Immature natural killer cell (primary cell): Measurements from ENCODE around the gene ANGEL2. TPM values are rescaled to one million over a fixed set of nuclear protein-coding genes. Genes with fewer than 3 reads are reported as not detected.

Source experiments
- DNase-seq, 3 donors: peaks; one replicate each; pipeline ENCODE4 v3.0.0; 2022; ENCODE audit warnings: mixed read lengths in 1 of 3
- H3K27ac Mint-ChIP-seq, 6 donors: one replicate each; pipeline ENCODE4 v1.8.0; 2020; ENCODE audit warnings: mixed read lengths in 6 of 6, mild to moderate bottlenecking in 5 of 6, inconsistent platforms in 4 of 6, moderate library complexity in 3 of 6
- H3K27me3 Mint-ChIP-seq, 3 donors: one replicate each; pipeline ENCODE4 v1.8.0; 2020 to 2021; ENCODE audit warnings: low read depth in 3 of 3, mild to moderate bottlenecking in 3 of 3, mixed read lengths in 3 of 3, moderate library complexity in 3 of 3, inconsistent platforms in 1 of 3
- H3K36me3 Mint-ChIP-seq, 3 donors: one replicate each; pipeline ENCODE4 v1.8.0; 2020; ENCODE audit warnings: mixed read lengths in 3 of 3, inconsistent platforms in 2 of 3, mild to moderate bottlenecking in 2 of 3
- H3K4me1 Mint-ChIP-seq, 2 donors: one replicate each; pipeline ENCODE4 v1.8.0; 2020; ENCODE audit warnings: inconsistent platforms in 2 of 2, mild to moderate bottlenecking in 2 of 2, mixed read lengths in 2 of 2, moderate library complexity in 1 of 2
- H3K4me3 Mint-ChIP-seq, 5 donors: one replicate each; pipeline ENCODE4 v1.8.0; 2020; ENCODE audit warnings: mild to moderate bottlenecking in 5 of 5, mixed read lengths in 5 of 5, inconsistent platforms in 3 of 5, moderate library complexity in 3 of 5
- H3K9me3 Mint-ChIP-seq, 6 donors: one replicate each; pipeline ENCODE4 v1.8.0; 2020; ENCODE audit warnings: mild to moderate bottlenecking in 6 of 6, mixed read lengths in 6 of 6, inconsistent platforms in 4 of 6, moderate library complexity in 3 of 6
- polyA plus RNA-seq, 3 donors: library from polyadenylated mRNA; unstranded; fragments of 300-500 nt; fragmentation: Illumina TruSeq; gene quantifications; one replicate each; pipeline ENCODE4 v1.2.3, GENCODE V29; 2021

Gene ANGEL2
- polyA plus RNA-seq, 3 donors from 2014 or later, result 21.1 to 34.8 (median 22.8) TPM

GRCh38 chr1:212949771-212950170, 65.9 kb downstream of the ANGEL2 start:
- Mint-ChIP-seq H3K27ac (no peak overlapping the region), H3K4me1 (peaks cover 11 to 13% of the 10 kb centered on the region in 2 donors), H3K4me3 (peak overlapping the region; percentile 73 to 80 (median 75)), H3K9me3 (peaks cover 0 to 2% (median 0%) of the 10 kb centered on the region in 6 donors), H3K27me3 (peaks cover 10 to 26% (median 15%) of the 10 kb centered on the region in 3 donors), H3K36me3 (no peaks in the 10 kb centered on the region)
- no peak for DNase-seq

- H3K4me1 Mint-ChIP-seq, result peaks cover 11 to 13% of the 10 kb centered on the region in 2 donors
- no peak overlapping the region for H3K4me3 Mint-ChIP-seq
- no peak overlapping the region for H3K27ac Mint-ChIP-seq
Observed at GRCh38 chr1:212946872-212947271, 68.8 kb downstream of the ANGEL2 start.

GRCh38 chr1:212945463-212946160, 70.1 kb downstream of the ANGEL2 start:
- H3K4me3 Mint-ChIP-seq, result no peak overlapping the region

More at GRCh38 chr1:212946872-212947271, 68.8 kb downstream of the ANGEL2 start:
- H3K27me3 Mint-ChIP-seq, result peaks cover 7 to 16% (median 8%) of the 10 kb centered on the region in 3 donors
- DNase-seq, result no peak
- no peaks in the 10 kb centered on the region for H3K36me3 Mint-ChIP-seq
- H3K9me3 Mint-ChIP-seq, result peaks cover 0 to 2% (median 0%) of the 10 kb centered on the region in 6 donors

GRCh38 chr1:212945056-212945455, 70.6 kb downstream of the ANGEL2 start:
- H3K9me3 Mint-ChIP-seq, result peaks cover 0 to 6% (median 0%) of the 10 kb centered on the region in 6 donors
- DNase-seq, result no peak
- peaks cover 5 to 9% of the 10 kb centered on the region in 2 donors for H3K4me1 Mint-ChIP-seq
- H3K4me3 Mint-ChIP-seq, result no peak overlapping the region
- no peaks in the 10 kb centered on the region for H3K36me3 Mint-ChIP-seq
- H3K27me3 Mint-ChIP-seq, result peaks cover 6 to 11% (median 10%) of the 10 kb centered on the region in 3 donors
- H3K27ac Mint-ChIP-seq, result no peak overlapping the region

More at GRCh38 chr1:212945463-212946160, 70.1 kb downstream of the ANGEL2 start:
- no peak for DNase-seq
- H3K36me3 Mint-ChIP-seq, result no peaks in the 10 kb centered on the region
- peaks cover 0 to 6% (median 0%) of the 10 kb centered on the region in 6 donors for H3K9me3 Mint-ChIP-seq
- H3K27me3 Mint-ChIP-seq, result peaks cover 9 to 15% (median 10%) of the 10 kb centered on the region in 3 donors
- H3K4me1 Mint-ChIP-seq, result peaks cover 9 to 13% of the 10 kb centered on the region in 2 donors
- H3K27ac Mint-ChIP-seq, result no peak overlapping the region

GRCh38 chr1:212944229-212944901, 71.3 kb downstream of the ANGEL2 start:
- Mint-ChIP-seq H3K27me3 (peaks cover 5 to 10% (median 9%) of the 10 kb centered on the region in 3 donors), H3K27ac (no peak overlapping the region), H3K9me3 (peaks cover 0 to 6% (median 0%) of the 10 kb centered on the region in 6 donors), H3K4me3 (no peak overlapping the region), H3K4me1 (peaks cover 0 to 2% of the 10 kb centered on the region in 2 donors), H3K36me3 (no peaks in the 10 kb centered on the region)
- no peak for DNase-seq

- no peak for DNase-seq
- Mint-ChIP-seq H3K36me3 (no peaks in the 10 kb centered on the region), H3K27me3 (peaks cover 2 to 6% (median 2%) of the 10 kb centered on the region in 3 donors), H3K9me3 (peaks cover 0 to 4% (median 0%) of the 10 kb centered on the region in 6 donors), H3K4me1 (no peaks in the 10 kb centered on the region), H3K27ac (no peak overlapping the region), H3K4me3 (no peak overlapping the region)
Observed at GRCh38 chr1:212943393-212943710, 72.3 kb downstream of the ANGEL2 start.

GRCh38 chr1:212942679-212943392, 72.8 kb downstream of the ANGEL2 start:
- no peak for DNase-seq
- H3K36me3 Mint-ChIP-seq, result no peaks in the 10 kb centered on the region
- peaks cover 2 to 6% (median 2%) of the 10 kb centered on the region in 3 donors for H3K27me3 Mint-ChIP-seq
- H3K4me3 Mint-ChIP-seq, result no peak overlapping the region
- H3K4me1 Mint-ChIP-seq, result no peaks in the 10 kb centered on the region
- H3K9me3 Mint-ChIP-seq, result peaks cover 0 to 4% (median 0%) of the 10 kb centered on the region in 6 donors
- H3K27ac Mint-ChIP-seq, result no peak overlapping the region

Other genes starting within 250 kb of the ANGEL2 start
- gene NSL1, start 224.1 kb downstream of the ANGEL2 start, polyA plus RNA-seq, result 10 to 100 TPM; 63.4 to 70.6 (median 64.6) TPM
- 10 to 100 TPM in 2 of 3 donors, 1 to 10 TPM in 1; 8.5 to 14.8 (median 14.6) TPM for gene TATDN3, start 224.0 kb downstream of the ANGEL2 start, polyA plus RNA-seq
- gene SPATA45, start 168.2 kb downstream of the ANGEL2 start, polyA plus RNA-seq, result not detected
- gene FLVCR1, start 157.6 kb downstream of the ANGEL2 start, polyA plus RNA-seq, result 1 to 10 TPM in 2 of 3 donors, under 1 TPM in 1; 0.12 to 4.1 (median 1.6) TPM
- gene VASH2, start 65.3 kb downstream of the ANGEL2 start, polyA plus RNA-seq, result under 1 TPM in 1 of 3 donors, not detected in 2; 0.49 TPM
- gene RPS6KC1, start 35.4 kb upstream of the ANGEL2 start, polyA plus RNA-seq, result 10 to 100 TPM in 1 of 3 donors, 1 to 10 TPM in 2; 2.9 to 10.7 (median 5.2) TPM